Middle frontal gyrus (tissue), 1 donor: ENCODE data around the gene NDOR1.

Source experiments
- DNase-seq: peaks from one replicate; pipeline ENCODE4 v3.0.0-alpha.2; 2015; ENCODE audit warnings: low spot score; ENCODE audit errors: extremely low spot score

NDOR1 gene

DNA sequence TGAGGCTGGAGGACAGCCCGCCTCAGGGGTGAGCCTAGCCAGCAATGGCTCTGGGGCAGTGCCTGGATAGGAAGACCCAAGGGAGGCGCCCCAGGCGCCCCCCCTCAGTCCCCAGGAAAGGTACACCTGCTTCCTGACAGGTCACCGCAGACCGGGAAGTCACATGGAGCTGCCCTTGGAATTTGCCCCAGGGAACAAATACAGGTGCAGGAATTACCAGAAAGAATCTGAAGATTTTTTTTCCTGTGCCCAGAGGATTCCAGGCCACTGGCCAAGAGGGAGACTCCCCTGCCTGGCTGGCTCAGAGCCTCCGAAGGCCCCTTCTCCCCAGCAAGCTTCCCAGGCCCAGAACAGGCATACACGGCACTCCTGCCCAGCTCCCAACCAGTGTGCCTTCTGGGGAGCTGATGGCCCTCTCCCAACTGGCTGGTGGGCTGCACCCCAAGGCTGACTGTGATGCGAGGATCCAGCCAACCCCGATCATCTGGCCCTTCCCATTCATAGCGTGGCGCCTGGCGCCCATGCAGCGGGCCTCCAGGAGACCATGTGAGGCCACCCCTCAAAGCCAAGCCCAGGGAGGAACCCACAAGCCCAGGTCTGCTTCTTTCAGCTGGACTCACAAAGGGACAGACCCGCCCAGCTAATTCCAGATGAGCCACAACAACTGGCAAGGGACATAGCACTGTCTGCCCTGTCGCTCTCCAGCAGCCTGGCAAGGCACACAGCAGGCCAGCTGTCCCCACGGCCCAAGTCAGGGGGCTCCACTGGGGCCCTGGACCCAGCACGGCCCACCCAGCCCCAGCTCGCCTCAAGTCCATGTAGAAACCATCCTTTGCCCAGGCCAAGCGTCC lies 7.2 kb upstream of the NDOR1 start:
- no peak for DNase-seq

DNA sequence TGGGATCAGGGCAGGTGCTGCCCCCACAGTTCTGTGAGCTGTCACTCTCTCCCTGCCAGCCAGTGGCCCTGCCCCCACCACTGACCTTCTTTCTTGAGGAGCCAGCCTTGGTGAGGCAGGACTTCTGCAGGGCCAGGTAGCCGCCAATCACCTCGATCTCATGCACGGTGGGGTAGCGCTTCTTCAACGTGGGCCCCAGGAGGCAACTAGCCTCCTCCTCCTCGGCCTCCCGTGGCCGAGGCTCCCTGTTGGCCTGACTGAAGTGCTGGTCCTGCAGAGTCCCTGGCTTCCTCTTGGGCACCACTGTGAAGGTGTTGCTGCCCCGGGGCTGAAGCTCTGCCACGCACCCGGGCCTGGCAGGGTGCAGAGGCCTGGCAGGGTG lies 6.6 kb upstream of the NDOR1 start:
- DNase-seq = no peak

GRCh38 chr9:137199411-137200121 lies 5.9 kb upstream of the NDOR1 start:
- no peak for DNase-seq

DNA sequence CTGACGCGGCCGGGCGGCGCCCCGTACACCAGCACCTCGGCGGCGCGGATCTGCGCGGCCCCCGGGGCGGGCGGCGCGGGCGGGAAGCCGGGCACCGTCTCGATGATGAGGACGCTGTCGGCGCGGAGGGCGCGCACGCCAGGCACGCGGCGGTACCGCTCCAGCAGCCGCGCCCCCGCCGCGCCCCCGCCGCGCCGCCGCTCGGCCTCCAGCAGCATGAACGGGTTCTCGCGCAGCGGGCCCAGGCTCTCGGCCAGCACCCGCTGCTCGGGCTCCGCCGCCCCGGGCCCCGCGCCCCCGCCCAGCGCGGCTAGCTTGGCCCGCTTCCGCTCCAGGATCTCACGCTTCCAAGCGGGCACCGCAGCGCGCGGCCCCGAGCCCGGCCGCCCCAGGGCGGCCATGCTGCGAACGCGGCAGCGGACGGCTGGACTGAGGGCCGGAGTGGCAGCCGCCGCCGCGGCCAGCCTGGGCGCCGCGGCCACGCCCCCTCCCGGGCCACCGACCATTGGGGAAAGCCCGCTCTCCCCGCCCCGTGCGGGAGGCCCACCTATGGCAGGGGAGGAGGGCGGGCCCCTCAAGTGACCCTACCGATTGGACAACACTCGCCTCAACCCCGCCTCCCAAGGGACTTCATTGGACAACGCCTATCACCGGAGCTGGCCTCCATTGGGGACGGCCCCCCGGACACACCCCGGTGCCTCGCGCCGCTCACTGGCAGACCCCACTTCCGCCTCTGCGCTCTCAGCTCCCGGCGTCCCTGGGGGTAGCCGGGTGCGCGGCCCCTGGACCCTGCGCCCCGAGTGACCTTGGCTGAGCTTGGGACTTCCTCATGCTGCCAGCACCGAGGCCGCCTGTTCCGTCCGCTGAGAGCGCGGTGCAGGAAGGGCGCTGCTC lies 4.9 kb upstream of the NDOR1 start, which contains the start of gene TPRN:
Gene TPRN, minus strand, starts transcription at position 431 of the 894 bp plus-strand sequence. Its CDS starts 30 bp downstream, at position 401.
- DNase-seq = peak; percentile 98

DNA sequence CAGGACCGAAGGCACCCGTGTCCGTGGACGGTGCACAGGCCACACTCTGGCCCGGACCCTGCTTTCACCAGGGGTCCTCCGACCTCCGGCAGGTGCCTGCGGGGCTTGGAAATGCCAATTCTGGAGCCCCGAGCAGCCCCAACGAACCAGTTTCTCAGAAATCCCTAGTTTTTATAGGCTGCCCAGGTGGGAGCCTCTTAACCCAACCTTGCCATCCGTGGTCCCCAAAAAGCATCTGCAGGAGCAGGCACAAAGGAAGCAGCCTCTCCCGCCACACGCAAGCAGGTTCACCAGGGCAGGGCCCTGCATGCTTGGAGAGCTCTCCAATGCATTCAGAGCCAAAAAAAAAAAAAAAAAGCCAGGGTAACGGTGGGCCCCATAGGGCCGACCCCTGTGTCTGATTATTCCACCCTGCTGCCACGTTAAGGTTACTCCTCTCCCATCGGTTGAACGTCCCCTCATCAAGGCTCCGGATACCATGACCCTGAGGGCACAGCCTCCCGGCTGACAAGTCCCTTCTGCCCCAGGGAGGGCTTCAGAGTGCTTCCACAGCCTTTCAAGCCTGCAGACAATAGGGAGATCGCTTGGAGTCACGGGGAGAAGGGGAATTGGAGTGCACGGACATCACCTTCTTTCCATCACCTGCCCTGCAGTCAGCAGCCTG lies 4.2 kb upstream of the NDOR1 start:
- no peak for DNase-seq

- DNase-seq = no peak
Observed at GRCh38 chr9:137202966-137203365, 2.5 kb upstream of the NDOR1 start.

DNA sequence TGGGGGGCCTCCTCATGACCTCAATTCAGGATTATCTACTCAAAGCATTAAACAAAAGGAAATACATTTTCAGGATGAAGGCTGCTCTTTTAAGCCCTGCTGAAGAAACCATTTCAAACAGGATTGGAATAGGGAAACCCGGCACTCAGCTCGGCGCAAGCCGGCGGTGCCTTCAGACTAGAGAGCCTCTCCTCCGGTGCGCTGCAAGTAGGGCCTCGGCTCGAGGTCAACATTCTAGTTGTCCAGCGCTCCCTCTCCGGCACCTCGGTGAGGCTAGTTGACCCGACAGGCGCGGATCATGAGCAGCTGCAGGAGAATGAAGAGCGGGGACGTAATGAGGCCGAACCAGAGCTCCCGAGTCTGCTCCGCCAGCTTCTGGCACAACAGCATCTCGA lies 772 bp upstream of the NDOR1 start:
- no peak for DNase-seq

- no peak for DNase-seq
Observed at GRCh38 chr9:137206602-137207001, 1.1 kb downstream of the NDOR1 start.

DNA sequence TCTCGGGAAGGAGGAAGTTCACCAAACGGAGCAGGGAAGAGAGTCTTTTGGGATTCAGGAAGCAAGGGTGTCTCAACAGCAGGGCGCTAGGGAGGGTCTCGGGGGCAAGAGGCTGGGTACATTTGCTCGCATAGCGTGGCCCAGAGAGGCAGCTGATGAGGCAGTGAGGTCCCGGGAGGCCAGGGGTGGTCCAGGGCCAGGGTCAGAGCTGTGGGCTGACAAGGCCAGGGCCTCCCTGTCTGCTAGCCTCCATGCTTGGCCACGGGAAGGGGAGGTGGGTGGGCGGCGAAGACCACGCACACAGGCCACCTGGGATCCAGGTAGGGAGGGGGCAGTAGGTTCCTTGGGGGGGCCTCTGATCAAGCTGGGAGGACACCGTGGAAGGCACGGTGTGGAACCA lies 6.0 kb downstream of the NDOR1 start:
- DNase-seq = no peak

DNA sequence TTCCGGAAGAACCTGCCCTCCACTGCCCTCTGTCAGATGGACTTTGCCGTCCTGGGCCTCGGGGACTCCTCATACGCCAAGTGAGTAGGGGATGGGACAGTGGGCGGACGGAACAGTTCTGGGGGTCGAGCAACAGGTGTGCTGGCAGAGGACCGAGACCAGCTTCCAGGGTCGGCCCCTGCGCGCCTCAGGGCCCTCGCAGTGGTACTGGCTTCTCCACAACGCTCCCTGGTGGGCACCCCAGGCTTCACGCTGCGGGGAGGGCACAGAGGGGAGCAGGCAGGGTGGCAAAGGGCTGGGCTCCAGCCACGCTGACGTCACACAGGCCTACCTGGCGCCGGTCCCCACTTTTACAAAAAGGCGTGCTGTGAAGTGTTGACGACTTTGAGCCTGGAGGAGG lies 7.0 kb downstream of the NDOR1 start:
- DNase-seq = no peak

- DNase-seq = no peak
Observed at GRCh38 chr9:137213160-137214060, 7.9 kb downstream of the NDOR1 start.

GRCh38 chr9:137214620-137215019 lies 9.1 kb downstream of the NDOR1 start:
- DNase-seq = no peak

GRCh38 chr9:137215196-137215986 lies 9.9 kb downstream of the NDOR1 start:
- no peak for DNase-seq

GRCh38 chr9:137216188-137216965 lies 10.9 kb downstream of the NDOR1 start:
- DNase-seq = no peak

DNA sequence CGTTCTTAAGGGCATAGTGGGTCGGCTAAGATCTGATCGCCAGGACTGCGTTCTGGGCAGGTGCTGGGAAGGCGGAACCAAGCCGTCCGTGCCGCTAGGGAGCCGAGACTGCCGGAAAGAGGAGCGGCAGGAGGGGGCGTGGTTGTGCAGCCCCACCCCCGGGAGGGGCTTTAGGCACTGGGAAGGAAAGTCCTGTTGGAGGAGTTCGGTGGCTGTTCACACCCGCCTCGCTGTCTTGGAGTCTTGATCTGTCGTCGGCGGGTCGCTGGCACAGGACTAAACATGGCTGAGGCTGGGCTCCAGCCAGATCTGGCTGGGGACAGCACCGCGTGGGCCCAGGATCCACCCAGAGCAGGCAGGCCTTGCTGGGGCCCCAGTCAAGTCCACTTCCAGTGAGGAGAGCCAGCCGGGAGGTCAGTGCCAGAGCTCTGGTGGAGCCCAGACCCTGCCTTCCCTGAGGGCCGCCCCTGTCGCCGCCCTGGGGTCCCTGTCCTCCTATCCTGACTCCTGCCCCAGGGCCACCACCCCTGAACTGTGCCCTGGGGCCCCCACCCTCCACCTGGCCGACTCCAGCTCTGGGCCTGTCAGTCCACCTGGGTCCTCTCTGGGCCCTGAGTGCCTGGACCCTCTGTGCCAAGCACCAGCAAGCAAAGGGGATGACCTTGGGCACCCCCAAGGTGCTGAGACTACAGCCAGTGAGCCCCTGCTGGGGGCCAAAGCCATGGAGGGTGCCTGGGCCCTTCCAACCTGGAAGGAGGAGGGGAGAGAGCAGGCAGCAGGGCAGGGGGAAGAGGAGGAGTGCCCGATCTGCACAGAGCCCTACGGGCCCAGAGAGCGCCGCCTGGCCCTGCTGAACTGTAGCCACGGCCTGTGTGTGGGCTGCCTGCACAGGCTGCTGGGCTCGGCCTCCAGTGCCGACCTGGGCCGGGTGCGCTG lies 12.0 kb downstream of the NDOR1 start:
- DNase-seq = no peak

DNA sequence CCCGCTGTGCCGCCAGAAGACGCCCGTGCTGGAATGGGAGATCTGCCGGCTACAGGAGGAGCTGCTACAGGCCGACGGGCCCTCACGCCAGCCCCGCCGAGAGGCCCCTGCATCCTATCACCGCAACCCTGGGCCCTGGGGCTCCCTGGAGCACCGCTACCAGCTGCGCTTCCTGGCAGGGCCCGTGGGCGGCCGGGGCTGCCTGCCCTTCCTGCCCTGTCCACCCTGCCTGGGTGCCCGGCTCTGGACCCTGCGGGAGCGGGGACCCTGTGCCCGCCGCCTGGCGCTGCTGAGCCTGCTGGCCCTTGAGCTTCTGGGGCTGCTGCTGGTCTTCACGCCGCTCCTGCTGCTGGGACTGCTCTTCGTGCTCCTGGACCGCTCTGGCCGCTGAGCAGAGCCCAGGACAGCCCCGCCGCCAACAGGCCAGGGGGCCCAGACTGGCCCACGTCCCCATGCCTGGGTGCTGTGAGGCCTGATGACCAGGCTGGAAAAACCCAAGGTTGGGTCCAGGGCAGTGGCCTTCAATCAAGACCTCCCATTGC lies 12.8 kb downstream of the NDOR1 start:
- DNase-seq = no peak

DNA sequence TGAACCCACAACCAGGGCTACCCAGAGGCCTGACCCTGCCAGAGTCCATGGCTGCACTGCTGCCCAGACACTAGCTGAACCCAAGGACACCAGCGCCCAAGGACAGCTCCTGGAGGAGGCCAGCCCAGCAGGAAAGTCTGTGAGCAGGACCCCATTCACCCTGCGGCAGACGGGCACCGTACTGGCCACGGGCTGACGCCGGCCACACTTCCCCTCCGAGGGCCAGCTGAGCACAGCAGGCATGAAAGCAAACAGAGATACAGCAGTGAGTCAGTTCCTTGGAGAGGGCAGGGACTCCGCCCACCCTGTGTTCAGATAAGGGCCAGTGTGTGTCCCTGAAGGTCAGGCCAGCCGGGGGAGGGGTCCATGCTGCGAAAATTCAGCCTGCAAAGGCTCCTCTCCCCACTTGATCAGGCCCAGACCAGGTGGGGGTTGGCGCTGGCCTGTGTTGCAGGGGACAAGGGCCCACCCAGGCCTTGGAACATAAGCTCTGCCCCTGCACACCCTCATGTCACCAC lies 13.3 kb downstream of the NDOR1 start:
- no peak for DNase-seq
